ENCODE data around the gene PATE2.

GRCh38 chr11:125768336-125769046, 10.1 kb downstream of the PATE2 start:
- TF ChIP-seq CTCF (IDR thresholded peaks at IDR 0.05) (no peak), POLR2A (IDR thresholded peaks at IDR 0.05) (no peak), POLR2AphosphoS5 (IDR thresholded peaks at IDR 0.05) (no peak)

Data from suprapubic skin (tissue), 4 donors.